Stimulated activated CD8-positive, alpha-beta memory T cell treated with anti-CD3 and anti-CD28 coated beads, Interleukin-7, amount 100 ng/mL, for 24 hours (primary cell): ENCODE measurements around the gene ASIC4.

Source experiments
- DNase-seq: peaks from one replicate; pipeline ENCODE4 v3.0.0-alpha.2; 2020; ENCODE audit warnings: low read depth

The ASIC4 gene, protein sequence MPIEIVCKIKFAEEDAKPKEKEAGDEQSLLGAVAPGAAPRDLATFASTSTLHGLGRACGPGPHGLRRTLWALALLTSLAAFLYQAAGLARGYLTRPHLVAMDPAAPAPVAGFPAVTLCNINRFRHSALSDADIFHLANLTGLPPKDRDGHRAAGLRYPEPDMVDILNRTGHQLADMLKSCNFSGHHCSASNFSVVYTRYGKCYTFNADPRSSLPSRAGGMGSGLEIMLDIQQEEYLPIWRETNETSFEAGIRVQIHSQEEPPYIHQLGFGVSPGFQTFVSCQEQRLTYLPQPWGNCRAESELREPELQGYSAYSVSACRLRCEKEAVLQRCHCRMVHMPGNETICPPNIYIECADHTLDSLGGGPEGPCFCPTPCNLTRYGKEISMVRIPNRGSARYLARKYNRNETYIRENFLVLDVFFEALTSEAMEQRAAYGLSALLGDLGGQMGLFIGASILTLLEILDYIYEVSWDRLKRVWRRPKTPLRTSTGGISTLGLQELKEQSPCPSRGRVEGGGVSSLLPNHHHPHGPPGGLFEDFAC

DNA sequence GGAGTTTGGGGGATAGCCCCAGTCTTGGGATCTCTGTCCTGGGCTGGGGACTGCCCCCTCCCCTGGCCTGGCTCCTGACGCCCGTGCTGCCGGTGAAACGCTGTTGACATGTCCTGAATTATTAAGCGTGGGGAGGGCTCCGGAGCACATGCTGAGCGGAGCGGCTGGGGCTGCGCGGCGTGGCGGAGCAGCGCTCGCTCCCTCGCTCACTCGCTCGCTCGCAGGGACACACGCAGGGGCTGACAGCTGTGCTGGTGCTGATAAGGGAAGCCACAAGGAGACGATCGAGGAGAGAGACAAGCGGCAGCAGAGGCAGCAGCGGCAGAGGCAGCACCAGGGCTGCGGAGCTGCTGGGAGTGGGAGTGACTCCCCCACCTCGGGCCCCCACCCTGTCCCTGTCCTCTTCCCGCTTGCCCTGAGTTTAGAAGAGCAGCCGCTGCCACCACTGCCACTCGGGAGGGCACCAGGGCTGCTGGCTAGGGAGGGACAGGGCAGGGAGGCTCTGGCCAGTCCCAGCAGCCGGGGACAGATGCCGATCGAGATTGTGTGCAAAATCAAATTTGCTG, at the start of gene ASIC4:
TSS of gene ASIC4 (plus strand) at position 287 of the 566 bp plus-strand sequence. CDS start at position 530, 243 bp downstream.
- no peak for DNase-seq

- DNase-seq = no peak
These were observed 48.4 kb upstream of the ASIC4 start for GRCh38 chr2:219465659-219466561.

DNA sequence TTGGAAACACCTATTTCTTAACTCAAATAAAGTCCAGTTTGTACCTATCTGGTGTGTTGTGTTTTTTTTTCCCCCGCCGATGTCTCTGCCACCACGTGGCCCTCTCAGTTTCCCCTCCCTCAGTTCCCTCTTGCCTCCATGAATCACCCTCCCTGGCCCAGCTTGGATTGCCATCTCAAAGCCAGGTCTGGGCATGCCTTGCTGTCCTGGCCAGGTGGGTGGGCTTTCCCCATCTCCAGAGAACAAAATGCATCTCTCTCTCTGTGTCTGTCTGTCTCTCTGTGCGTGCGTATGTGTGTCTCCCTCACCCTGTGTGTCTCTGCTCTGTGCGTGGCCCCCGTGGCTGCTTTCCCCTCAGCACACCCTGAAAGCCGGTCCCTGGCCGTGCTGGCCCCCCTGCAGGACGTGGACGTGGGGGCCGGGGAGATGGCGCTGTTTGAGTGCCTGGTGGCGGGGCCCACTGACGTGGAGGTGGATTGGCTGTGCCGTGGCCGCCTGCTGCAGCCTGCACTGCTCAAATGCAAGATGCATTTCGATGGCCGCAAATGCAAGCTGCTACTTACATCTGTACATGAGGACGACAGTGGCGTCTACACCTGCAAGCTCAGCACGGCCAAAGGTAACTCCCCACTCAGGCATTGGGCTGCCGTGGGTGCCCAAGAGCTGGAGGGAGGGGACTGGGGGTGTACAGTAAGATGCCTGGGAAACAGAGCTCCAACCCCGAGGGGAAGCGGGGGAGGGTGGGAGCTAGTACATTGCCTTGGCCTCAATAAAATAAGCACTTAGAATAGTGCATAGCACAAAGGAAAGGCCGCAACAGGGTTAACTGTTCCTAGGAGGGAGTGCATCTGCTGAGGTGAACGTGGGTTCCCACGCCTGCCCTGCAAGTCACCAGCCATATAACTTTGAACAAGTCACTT, 47.2 kb upstream of the ASIC4 start:
- no peak for DNase-seq

- no peak for DNase-seq
These were observed 46.6 kb upstream of the ASIC4 start for GRCh38 chr2:219467736-219468075.

DNA sequence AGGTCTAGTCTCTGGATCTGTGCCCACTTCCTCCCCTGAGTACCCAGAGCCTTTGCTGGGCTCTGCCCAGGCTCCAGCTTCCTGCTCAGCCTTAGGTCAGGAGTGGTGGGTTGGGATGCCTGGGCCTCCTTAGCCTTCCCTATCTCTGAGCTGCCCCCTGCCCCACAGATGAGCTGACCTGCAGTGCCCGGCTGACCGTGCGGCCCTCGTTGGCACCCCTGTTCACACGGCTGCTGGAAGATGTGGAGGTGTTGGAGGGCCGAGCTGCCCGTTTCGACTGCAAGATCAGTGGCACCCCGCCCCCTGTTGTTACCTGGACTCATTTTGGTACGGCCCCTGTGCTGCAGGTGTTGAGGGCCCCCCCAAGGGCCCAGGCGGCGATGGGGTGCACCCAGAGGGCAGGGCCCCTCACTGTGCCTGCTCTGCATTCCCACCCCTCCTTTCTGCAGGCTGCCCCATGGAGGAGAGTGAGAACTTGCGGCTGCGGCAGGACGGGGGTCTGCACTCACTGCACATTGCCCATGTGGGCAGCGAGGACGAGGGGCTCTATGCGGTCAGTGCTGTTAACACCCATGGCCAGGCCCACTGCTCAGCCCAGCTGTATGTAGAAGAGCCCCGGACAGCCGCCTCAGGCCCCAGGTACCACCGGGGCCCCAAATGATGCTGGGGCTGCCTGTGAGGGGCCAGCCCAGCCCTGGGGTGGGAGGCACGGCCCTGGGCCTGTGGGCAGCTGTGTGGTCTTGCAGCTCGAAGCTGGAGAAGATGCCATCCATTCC, 45.7 kb upstream of the ASIC4 start:
- no peak for DNase-seq

DNA sequence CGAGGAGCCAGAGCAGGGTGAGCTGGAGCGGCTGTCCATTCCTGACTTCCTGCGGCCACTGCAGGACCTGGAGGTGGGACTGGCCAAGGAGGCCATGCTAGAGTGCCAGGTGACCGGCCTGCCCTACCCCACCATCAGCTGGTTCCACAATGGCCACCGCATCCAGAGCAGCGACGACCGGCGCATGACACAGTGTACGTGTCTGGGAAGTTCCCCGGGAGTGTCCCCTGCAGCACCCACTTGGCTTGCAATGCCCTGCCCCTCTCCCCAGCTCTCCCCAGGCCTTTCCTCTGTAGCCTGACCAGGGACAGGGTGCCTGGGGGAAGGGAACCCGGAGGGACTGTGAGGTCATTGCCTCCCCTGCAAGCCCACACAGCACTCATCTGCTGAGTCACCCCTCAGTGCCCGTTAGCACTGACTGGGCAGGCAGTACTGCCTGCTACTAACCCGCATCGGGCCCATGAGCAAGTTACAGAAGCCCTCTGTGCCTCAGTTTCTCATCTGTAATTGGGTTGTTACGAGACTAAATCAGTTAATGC, 45.0 kb upstream of the ASIC4 start:
- no peak for DNase-seq

- no peak for DNase-seq
These were observed 43.9 kb upstream of the ASIC4 start for GRCh38 chr2:219470429-219470828.

DNA sequence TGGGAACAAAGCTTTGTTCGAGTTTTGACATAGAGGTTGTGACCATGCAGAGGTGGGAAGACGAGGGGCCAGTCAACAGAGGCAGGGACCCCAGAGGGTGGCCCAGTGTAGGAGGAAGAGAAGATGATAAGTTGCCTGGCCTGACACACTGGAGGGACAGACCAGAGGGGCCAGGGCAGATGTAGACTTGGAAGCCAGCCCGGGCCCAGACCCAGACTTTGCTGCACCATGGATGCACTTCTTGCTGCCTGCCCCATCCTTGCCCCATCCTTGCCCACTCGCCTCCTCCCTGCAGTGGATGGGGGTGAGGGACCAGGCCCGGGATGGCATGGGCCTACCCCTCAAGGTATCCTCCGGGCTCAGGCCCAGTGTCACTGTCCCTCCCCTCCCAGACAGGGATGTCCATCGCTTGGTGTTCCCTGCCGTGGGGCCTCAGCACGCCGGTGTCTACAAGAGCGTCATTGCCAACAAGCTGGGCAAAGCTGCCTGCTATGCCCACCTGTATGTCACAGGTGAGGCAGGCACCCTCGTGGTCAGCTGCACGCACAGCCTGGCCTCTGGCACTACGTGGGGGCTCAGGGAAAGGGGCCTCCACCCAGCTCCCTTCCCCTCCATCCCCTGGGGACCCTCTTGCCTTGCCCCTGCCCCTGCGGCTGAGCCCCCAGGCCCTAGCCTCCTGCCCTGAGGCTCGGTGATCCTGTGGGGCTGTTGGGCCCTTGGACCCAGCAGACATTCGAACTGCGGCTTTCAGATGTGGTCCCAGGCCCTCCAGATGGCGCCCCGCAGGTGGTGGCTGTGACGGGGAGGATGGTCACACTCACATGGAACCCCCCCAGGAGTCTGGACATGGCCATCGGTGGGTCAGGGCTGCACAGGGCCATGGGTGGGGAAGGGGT, 42.6 kb upstream of the ASIC4 start:
- no peak for DNase-seq

DNA sequence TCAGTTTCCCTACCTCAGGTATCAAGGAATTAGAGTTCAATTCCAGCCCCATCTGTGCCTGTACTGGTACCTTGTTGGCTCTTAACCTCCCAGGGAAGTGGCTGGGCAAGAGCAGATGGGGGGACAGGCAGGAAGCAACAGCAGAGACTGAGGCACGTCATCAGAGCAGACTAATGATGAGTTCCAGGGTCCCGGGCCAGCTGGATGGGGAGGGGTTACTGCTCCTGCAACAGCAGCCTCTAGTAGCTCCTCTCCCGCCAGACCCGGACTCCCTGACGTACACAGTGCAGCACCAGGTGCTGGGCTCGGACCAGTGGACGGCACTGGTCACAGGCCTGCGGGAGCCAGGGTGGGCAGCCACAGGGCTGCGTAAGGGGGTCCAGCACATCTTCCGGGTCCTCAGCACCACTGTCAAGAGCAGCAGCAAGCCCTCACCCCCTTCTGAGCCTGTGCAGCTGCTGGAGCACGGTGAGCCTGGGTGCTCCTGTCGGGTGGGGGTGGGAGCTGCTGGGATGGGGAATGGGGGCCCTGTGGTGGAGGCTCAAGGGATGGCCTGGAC, 41.6 kb upstream of the ASIC4 start:
- DNase-seq = no peak

- DNase-seq = no peak
These were observed 40.8 kb upstream of the ASIC4 start for GRCh38 chr2:219473511-219473910.

DNA sequence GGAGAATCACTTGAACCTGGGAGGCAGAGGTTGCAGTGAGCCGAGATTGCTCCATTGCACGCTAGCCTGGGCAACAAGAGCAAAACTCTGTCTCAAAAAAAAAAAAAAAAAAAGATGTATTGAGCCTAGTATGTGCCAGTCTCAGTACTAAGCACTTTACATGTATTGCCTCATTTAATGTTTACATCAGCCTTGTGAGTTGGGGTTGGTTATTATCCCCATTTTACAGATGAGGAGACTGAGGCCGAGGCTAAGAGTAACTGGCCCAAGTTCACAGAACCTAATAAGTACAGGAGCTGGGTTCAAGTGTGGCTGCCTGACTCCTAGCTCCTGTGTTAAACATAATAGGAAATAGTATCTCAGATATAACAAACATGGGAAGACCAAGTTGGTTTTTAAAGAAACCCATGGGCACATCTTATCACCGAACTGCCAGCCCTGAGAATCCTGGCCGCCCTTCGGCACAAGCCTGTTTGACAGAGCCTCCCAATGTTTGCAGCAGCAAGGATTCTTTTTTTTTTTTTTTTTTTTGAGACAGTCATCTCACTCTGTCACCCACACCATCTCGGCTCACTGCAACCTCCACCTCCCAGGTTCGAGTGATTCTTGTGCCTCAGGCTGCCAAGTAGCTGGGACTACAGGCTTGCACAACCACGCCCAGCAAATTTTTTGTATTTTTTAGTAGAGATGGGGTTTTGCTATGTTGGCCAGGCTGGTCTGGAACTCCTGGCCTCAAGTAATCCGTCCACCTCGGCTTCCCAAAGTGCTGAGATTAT, 39.8 kb upstream of the ASIC4 start:
- DNase-seq = no peak

DNA sequence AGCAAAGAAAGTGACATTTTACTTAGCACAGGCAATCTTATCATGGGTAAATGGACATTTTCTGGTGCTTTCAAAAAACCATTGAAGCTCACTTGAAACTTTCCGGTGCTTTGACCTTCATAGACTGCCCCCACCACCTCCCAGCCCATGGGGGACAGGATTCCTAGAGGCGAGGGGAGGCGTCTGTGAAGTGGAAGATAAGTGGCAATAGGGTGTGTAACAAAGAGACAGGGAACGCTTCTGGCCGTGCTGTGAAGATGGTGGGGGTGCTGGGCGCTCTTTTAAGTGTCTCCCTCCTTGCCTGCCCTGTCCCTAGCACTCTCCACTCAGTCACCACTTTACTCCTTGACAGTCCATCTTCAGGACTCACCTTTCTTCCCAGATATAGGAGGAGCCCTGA, 39.0 kb upstream of the ASIC4 start:
- DNase-seq = no peak

DNA sequence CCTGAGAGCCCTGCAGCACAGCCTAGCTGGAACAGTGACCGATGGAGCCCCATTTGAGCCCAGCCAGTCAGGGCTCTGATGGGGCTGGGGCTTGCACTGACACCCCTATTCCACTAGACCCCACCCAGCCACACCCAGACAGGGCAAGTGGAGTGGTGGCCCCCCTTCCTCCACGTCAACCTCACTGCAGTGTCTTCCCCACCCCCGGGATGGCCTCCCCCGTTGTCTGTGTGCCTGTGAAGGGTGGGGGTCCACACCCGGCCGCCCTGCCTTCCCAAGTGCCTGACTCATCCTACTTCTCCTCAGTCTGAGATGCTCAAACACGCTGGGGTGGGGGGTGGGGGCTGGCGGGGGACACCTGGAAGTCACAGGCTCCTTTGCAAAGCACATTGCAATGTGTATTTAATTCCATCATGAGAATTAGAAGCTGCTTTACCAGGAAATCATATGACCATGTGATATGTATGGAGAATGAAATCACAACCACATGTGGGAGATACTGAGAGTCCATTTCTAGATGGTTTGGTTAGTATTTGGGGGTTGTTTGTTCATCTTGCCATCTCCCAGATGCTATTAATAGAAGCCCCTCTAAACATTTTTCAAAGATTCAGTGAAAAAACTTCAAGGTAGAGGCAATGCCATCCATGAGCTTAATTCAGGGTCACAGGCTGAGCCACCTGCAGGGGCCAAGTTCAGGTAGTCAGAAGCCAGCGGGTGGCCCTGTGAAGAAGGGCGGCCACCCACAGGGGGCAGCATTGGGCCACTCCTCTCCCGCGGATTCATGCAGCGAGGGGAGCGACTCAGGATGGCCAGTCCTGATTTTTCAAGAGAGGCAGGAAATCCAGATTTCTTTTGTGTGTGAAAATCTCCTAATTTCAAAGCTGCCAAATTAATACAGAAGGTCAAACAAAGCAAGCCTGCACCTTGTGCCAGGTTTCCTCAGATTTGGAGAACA, 38.3 kb upstream of the ASIC4 start:
- peak; percentile 44 for DNase-seq

DNA sequence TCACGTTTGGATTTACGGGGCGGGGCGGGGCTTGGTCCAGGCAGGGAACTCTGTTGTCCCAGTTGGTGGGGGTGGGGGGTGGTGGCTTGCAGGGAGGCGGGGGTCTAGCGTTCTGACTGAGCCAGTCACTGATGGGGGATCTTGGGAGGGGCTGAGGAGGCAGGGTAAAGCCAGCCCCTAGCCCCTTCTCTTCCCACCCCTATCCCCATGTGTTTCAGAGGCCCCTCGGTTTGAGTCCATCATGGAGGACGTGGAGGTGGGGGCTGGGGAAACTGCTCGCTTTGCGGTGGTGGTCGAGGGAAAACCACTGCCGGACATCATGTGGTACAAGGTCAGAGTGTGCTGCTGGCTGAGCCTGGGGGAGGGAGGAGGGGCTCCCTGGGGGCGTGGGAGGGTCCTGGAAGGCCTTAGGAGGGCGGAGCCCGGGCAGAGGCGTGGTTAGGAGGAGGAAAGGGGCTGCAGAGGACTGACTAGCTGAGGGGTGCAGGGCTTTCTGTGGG, 37.6 kb upstream of the ASIC4 start:
- DNase-seq = no peak

DNA sequence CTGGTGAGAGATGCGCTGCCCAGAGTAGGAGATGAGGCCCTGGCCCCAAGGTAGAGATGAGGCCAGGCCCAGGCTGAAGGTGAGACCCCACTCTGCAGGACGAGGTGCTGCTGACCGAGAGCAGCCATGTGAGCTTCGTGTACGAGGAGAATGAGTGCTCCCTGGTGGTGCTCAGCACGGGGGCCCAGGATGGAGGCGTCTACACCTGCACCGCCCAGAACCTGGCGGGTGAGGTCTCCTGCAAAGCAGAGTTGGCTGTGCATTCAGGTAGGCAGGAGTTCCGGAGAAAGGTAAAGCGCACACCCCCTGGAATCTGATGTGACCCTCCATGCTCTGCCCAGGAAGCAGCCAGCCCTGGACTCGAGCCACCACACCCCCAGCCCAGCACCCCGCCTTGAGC, 37.1 kb upstream of the ASIC4 start:
- no peak for DNase-seq

DNA sequence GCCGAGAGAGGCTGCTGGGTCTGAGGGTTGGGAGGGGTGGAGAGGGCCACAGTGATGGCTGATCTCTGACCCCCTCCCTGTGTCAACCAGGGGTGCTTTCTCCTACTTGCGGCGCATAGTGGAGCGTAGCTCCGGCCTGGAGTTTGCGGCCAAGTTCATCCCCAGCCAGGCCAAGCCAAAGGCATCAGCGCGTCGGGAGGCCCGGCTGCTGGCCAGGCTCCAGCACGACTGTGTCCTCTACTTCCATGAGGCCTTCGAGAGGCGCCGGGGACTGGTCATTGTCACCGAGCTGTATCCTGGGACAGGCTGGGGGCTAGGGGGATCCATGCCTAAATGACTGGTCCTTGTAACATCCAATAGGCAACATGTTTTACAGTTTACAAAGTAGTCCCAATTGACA, 36.5 kb upstream of the ASIC4 start:
- DNase-seq = no peak

GRCh38 chr2:219478916-219479315, 35.4 kb upstream of the ASIC4 start:
- no peak for DNase-seq
